IMR-90 (cell line): ENCODE measurements around the gene ZNF385D. TPM values are rescaled to one million over a fixed set of nuclear protein-coding genes. Genes with fewer than 3 reads are reported as not detected.

ENCODE experiments used
- ATAC-seq: fragments of 200-7000 bp; cut with Tn5 transposase; 2 replicates; pipeline ENCODE4 v1.9.1; 2020; ENCODE audit warnings: low read depth, mild to moderate bottlenecking, moderate library complexity
- BruUV-seq: library from RNA; stranded (reverse); fragments of 400-500 nt; replicated peaks from 2 replicates; lab custom pipeline; 2021; lab: Mats Ljungman, UMichigan
- CTCF ChIA-PET: fragments of 300-600 bp; formaldehyde crosslinking; extraction: SDS; loops from one replicate; lab custom pipeline; 2021; ENCODE audit warnings: antibody characterized with exemption; lab: Yijun Ruan, JAX
- POLR2A ChIA-PET: fragments of 300-600 bp; sonication (Branson Sonifier 250); formaldehyde crosslinking; loops from one replicate; lab custom pipeline; 2022; ENCODE audit warnings: antibody characterized with exemption; ENCODE audit not compliant: unreplicated experiment; lab: Charles Lee
- DNase-seq: peaks from one replicate; pipeline ENCODE4 v3.0.0; 2013
- H2AFZ ChIP-seq: replicated peaks from 2 replicates; pipeline ENCODE3; 2013; ENCODE audit warnings: low read length, mild to moderate bottlenecking; ENCODE audit not compliant: poor library complexity
- H2AK5ac ChIP-seq: 2 replicates; pipeline ENCODE4 v1.6.1; 2013; ENCODE audit warnings: low read depth, low read length, inconsistent platforms
- H2AK9ac ChIP-seq: replicated peaks from 2 replicates; pipeline ENCODE3; 2013; ENCODE audit warnings: mild to moderate bottlenecking, low read depth, low read length, moderate library complexity; ENCODE audit not compliant: poor library complexity
- H2BK120ac ChIP-seq: 2 replicates; pipeline ENCODE4 v1.6.1; 2013; ENCODE audit warnings: low read depth, low read length, inconsistent platforms
- H2BK15ac ChIP-seq: 3 replicates; pipeline ENCODE4 v1.6.1; 2013; ENCODE audit warnings: low read depth, low read length, inconsistent platforms
- H2BK20ac ChIP-seq: 2 replicates; pipeline ENCODE4 v1.6.1; 2013; ENCODE audit warnings: low read depth, mild to moderate bottlenecking, inconsistent platforms, low read length, moderate library complexity
- H2BK5ac ChIP-seq: 2 replicates; pipeline ENCODE4 v1.6.1; 2013; ENCODE audit warnings: mild to moderate bottlenecking, low read depth, low read length, inconsistent platforms; ENCODE audit not compliant: poor library complexity, severe bottlenecking
- H3K14ac ChIP-seq: replicated peaks from 2 replicates; pipeline ENCODE4 v1.6.1; 2013; ENCODE audit warnings: low read depth, low read length, inconsistent platforms
- H3K18ac ChIP-seq: 2 replicates; pipeline ENCODE4 v1.6.1; 2013; ENCODE audit warnings: low read depth, low read length, control low read depth
- H3K23ac ChIP-seq: 2 replicates; pipeline ENCODE4 v1.6.1; 2013; ENCODE audit warnings: low read depth, low read length, inconsistent platforms
- H3K27ac ChIP-seq: 2 replicates; pipeline ENCODE4 v1.5.1; 2013; ENCODE audit warnings: mild to moderate bottlenecking, control low read depth, low read length; ENCODE audit not compliant: insufficient read depth
- H3K27me3 ChIP-seq: 2 replicates; pipeline ENCODE4 v1.6.1; 2013; ENCODE audit warnings: low read length; ENCODE audit not compliant: control insufficient read depth, insufficient read depth
- H3K36me3 ChIP-seq: 2 replicates; pipeline ENCODE4 v1.6.1; 2013; ENCODE audit warnings: low read length, mixed read lengths; ENCODE audit not compliant: control insufficient read depth, insufficient read depth
- H3K4ac ChIP-seq: 2 replicates; pipeline ENCODE4 v1.6.1; 2013; ENCODE audit warnings: low read depth, low read length, inconsistent platforms
- H3K4me1 ChIP-seq: 2 replicates; pipeline ENCODE4 v1.6.1; 2013; ENCODE audit warnings: low read length, mixed read lengths; ENCODE audit not compliant: control insufficient read depth, insufficient read depth
- H3K4me2 ChIP-seq: 2 replicates; pipeline ENCODE4 v1.6.1; 2013; ENCODE audit warnings: low read depth, mild to moderate bottlenecking, control low read depth, low read length, moderate library complexity
- H3K4me3 ChIP-seq: 2 replicates; pipeline ENCODE4 v1.5.1; 2013; ENCODE audit warnings: low read depth, mild to moderate bottlenecking, control low read depth, low read length, moderate library complexity; ENCODE audit not compliant: insufficient read depth
- H3K56ac ChIP-seq: 2 replicates; pipeline ENCODE4 v1.6.1; 2013; ENCODE audit warnings: low read length, inconsistent platforms; ENCODE audit not compliant: insufficient read depth; ENCODE audit errors: extremely low read depth
- H3K79me1 ChIP-seq, 2 experiments: 2 replicates each; pipeline ENCODE4 v1.6.1; 2013; ENCODE audit warnings: low read length in 2 of 2, inconsistent platforms in 1 of 2, low read depth in 1 of 2
- H3K9ac ChIP-seq: 2 replicates; pipeline ENCODE4 v1.6.1; 2013; ENCODE audit warnings: low read depth, low read length, control low read depth
- H3K9me1 ChIP-seq: 2 replicates; pipeline ENCODE4 v1.6.1; 2013; ENCODE audit warnings: low read length, inconsistent platforms; ENCODE audit not compliant: insufficient read depth
- H3K9me3 ChIP-seq: 2 replicates; pipeline ENCODE4 v1.6.1; 2013; ENCODE audit warnings: low read length; ENCODE audit not compliant: control insufficient read depth, insufficient read depth
- H4K20me1 ChIP-seq: 2 replicates; pipeline ENCODE4 v1.6.1; 2013; ENCODE audit warnings: low read length, inconsistent platforms; ENCODE audit not compliant: insufficient read depth
- H4K5ac ChIP-seq: 2 replicates; pipeline ENCODE4 v1.6.1; 2013; ENCODE audit warnings: mild to moderate bottlenecking, low read depth, low read length, control low read depth
- H4K8ac ChIP-seq, 2 experiments: 2 replicates each; pipeline ENCODE4 v1.6.1; 2013; ENCODE audit warnings: low read depth in 2 of 2, low read length in 2 of 2, control low read depth in 1 of 2, inconsistent platforms in 1 of 2
- H4K91ac ChIP-seq: 2 replicates; pipeline ENCODE4 v1.6.1; 2013; ENCODE audit warnings: low read depth, low read length, inconsistent platforms; ENCODE audit not compliant: insufficient read depth
- CEBPB ChIP-seq: IDR thresholded peaks from 2 replicates; pipeline ENCODE4 v1.6.1; 2012; ENCODE audit warnings: low read depth, low read length, improper control_type of control experiment
- RCOR1 ChIP-seq: IDR thresholded peaks from 2 replicates; pipeline ENCODE4 v1.6.1; 2012; ENCODE audit warnings: mild to moderate bottlenecking, low read length, improper control_type of control experiment; ENCODE audit not compliant: insufficient replicate concordance
- WGBS, 2 experiments: methylation state at CpG; one replicate each; pipeline versions ENCODE4 v1.1.5 to v1.1.7; 2013; ENCODE audit warnings: missing lambda C conversion rate in 2 of 2; ENCODE audit not compliant: insufficient read length in 1 of 2; ENCODE audit errors: extremely low coverage in 2 of 2; 5-methylcytosine and 5-hydroxymethylcytosine counted together
- dilution Hi-C: fragments of 300-500 bp; cut with HindIII; formaldehyde crosslinking; loops from one replicate; pipeline ENCODE4 v1.14.3; 2018; ENCODE audit warnings: low sequenced_read_pairs; ENCODE audit not compliant: unreplicated experiment
- in situ Hi-C: fragments of 300-500 bp; cut with MboI; formaldehyde crosslinking; loops from 3 replicates; pipeline ENCODE4 v1.14.3; 2019; ENCODE audit warnings: low sequenced_read_pairs, inconsistent platforms, mixed read lengths
- intact Hi-C: fragments of 100-400 bp; cut with micrococcal nuclease; formaldehyde crosslinking; loops from 2 replicates; pipeline ENCODE4 v1.10.0; 2022
- polyA plus RNA-seq, 3 experiments: library from polyadenylated mRNA; depleted of rRNA; stranded (reverse); fragments of >200 nt; gene quantifications; 2 replicates each; pipeline ENCODE4 v1.2.3, GENCODE V29; 2012; ENCODE audit warnings: low replicate concordance in 1 of 3
- total RNA-seq: library from RNA; depleted of rRNA; stranded (reverse); fragments of >200 nt; gene quantifications from 2 replicates; pipeline ENCODE4 v1.2.3, GENCODE V29; 2012

Gene ZNF385D
- total and polyA plus RNA-seq, 2 of the 4 experiments (the other 2 are of a cell fraction) = 0.18 to 2.4 TPM

DNA sequence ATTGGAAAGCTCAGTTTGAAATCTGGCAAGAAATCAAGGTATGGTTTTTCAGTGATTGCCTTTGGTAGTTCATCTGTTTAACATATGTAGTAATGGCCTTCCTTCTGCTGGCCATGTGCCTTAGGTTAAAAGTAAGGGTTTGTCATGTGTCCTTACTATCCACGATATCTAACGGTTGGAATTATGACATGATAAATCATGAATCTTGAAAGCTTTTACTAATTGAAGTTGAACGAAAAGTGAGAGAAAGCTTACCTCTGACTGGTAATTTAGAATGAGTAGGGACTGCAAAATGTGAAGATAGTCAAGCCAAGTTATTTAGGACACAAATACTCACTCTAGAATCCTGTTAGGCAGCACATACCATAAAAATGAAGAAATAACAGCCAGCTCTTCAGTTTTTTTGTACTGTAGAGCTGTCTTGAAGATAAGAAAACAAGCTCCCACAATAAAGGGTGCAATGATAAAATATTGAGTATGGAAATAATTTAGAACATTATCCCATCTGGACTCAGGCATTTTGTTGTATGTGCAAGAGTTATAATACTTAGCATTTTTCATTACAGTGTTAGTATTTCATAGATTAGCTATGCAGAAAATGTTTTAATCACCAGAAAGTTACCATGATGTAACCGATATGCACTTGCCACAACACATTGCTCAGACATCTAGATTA lies 303.4 kb downstream of the ZNF385D start:
- Histone ChIP-seq H3K14ac (peak overlapping the region; percentile 71; the same call in 1 of the 2 replicates), H3K27ac (no peak overlapping the region), H2BK5ac (no peak overlapping the region), H3K56ac (no peak overlapping the region), H2BK20ac (no peak overlapping the region), H3K4me3 (no peak overlapping the region), H3K18ac (no peak overlapping the region; the same call in 1 of the 2 replicates), H2BK15ac (no peak overlapping the region), H3K27me3 (no peaks in the 10 kb centered on the region), H3K9me3 (no peaks in the 10 kb centered on the region; the same call in 1 of the 2 replicates), H4K5ac (no peak overlapping the region), H3K4ac (no peak overlapping the region), H2BK120ac (peak overlapping the region; percentile 60; the same call in 1 of the 2 replicates), H4K20me1 (no peaks in the 10 kb centered on the region), H3K9ac (no peak overlapping the region), H4K91ac (no peak overlapping the region), H3K4me1 (no peaks in the 10 kb centered on the region), H3K23ac (no peak overlapping the region; the same call in 1 of the 2 replicates), H3K79me1 (no peaks in the 10 kb centered on the region), H4K8ac (no peak overlapping the region), H3K4me2 (no peak overlapping the region), H2AK5ac (no peak overlapping the region), H3K9me1 (no peaks in the 10 kb centered on the region), H2AK9ac (no peak overlapping the region), H2AFZ (no peak overlapping the region), H3K36me3 (no peaks in the 10 kb centered on the region)
- intact Hi-C loops = no loop called here
- ChIA-PET CTCF (no interaction called here), POLR2A (no interaction called here)
- no TSS peak for BruUV-seq
- no CpG with 5 or more reads among the region's 4 CpGs for WGBS, 2 experiments
- dilution Hi-C loops = no loop called here
- in situ Hi-C loops = no loop called here
- ATAC-seq = peak; percentile 78
- TF ChIP-seq CEBPB (0 out of 2 replicates have a peak, but pooled peaks have one; percentile 7), RCOR1 (no peak)
- peak; percentile 52 for DNase-seq
